Gastrocnemius medialis (tissue), 4 donors: Measurements from ENCODE around the gene KERA. TPM values are rescaled to one million over a fixed set of nuclear protein-coding genes. Genes with fewer than 3 reads are reported as not detected.

ENCODE experiments used
- ATAC-seq, 2 donors: fragments of 150-250 bp; one replicate each; pipeline ENCODE4 v1.9.1; 2016
- DNase-seq, 2 donors: peaks; one replicate each; pipeline ENCODE4 v3.0.0-alpha.2; 2019
- H3K27ac ChIP-seq, 4 donors: fragments of 200-600 bp; sonication (generic); 1 replicate in 1 of 4; 2 replicates in 3 of 4; pipeline ENCODE4 v1.5.1; 2016 to 2018; ENCODE audit warnings: mild to moderate bottlenecking in 2 of 4, moderate library complexity in 1 of 4
- H3K27me3 ChIP-seq, 3 donors: fragments of 200-600 bp; sonication (generic) in 2 of 3; 1 replicate in 1 of 3; 2 replicates in 2 of 3; pipeline versions ENCODE4 v1.5.1 to v1.6.0; 2016 to 2019; ENCODE audit warnings: mild to moderate bottlenecking in 1 of 3, moderate library complexity in 1 of 3
- H3K36me3 ChIP-seq, 2 donors: fragments of 200-600 bp; sonication (generic) in 1 of 2; one replicate each; pipeline ENCODE4 v1.5.1; 2017 to 2018
- H3K4me1 ChIP-seq, 2 donors: fragments of 200-600 bp; sonication (generic) in 1 of 2; one replicate each; pipeline ENCODE4 v1.5.1; 2016 to 2017; ENCODE audit warnings: mild to moderate bottlenecking in 2 of 2
- H3K4me3 ChIP-seq, 4 donors: fragments of 200-600 bp; sonication (generic) in 3 of 4; 1 replicate in 1 of 4; 2 replicates in 3 of 4; pipeline ENCODE4 v1.5.1; 2016 to 2019; ENCODE audit warnings: mild to moderate bottlenecking in 2 of 4
- H3K9me3 ChIP-seq, 3 donors: fragments of 200-600 bp; sonication (generic) in 2 of 3; 1 replicate in 1 of 3; 2 replicates in 2 of 3; pipeline ENCODE4 v1.5.1; 2016 to 2019
- POLR2A ChIP-seq, 2 donors: fragments of 450-650 bp; IDR thresholded peaks; one replicate each; pipeline ENCODE4 v1.6.1; 2017; ENCODE audit warnings: antibody characterized with exemption in 2 of 2, mild to moderate bottlenecking in 2 of 2, moderate library complexity in 2 of 2
- in situ Hi-C, 4 donors: fragments of 200-750 bp; cut with MboI; loops; one replicate each; pipeline versions ENCODE4 v1.15.0 to v1.8.0; 2017; ENCODE audit warnings: low sequenced_read_pairs in 4 of 4
- intact Hi-C: fragments of 100-400 bp; cut with DNase I; formaldehyde crosslinking; loops from one replicate; pipeline ENCODE4 v1.15.1; 2023; ENCODE audit warnings: low total_unique reads
- total RNA-seq, 4 donors: library from RNA; depleted of rRNA; stranded (reverse); fragments of >200 nt; gene quantifications; one replicate each; pipeline versions ENCODE4 v1.1.0 to v1.2.3, GENCODE V29; 2016
- TF ChIP-seq, protein P1 (sequence below), 5 experiments: fragments of 450-650 bp in 3 of 5; fragments of 200-600 bp in 2 of 5; sonication (generic) in 2 of 5; IDR thresholded peaks in 4 of 5; conservative IDR thresholded peaks in 1 of 5; 1 replicate in 4 of 5; 2 replicates in 1 of 5; pipeline ENCODE4 v1.5.1; 2016 to 2019; ENCODE audit warnings: antibody characterized with exemption in 5 of 5, mild to moderate bottlenecking in 3 of 5, moderate library complexity in 3 of 5

The KERA gene
- total RNA-seq, 4 donors from 2014 or later: 0.73 TPM; not detected in 3

DNA sequence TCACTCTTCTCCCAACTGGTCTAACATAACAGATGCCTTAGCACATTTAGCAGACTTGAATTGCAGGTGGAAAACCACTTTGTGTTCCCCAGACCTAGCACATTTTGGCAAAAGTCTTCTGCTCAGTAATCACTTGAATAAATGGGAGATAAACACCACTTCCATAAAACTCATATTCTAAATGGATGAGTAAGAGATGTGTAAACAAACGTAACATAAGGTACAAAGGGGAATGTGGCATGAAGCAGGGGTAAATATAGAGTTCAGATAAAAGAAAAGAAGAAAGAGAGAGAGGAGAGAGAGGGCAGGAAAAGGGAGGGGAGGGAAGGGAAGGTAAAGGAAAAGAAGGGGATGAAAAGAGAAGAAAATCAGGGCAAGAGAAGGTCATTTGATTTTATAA is 17.0 kb upstream of the KERA start:
- H3K9me3 ChIP-seq: no peaks in the 10 kb centered on the region
- TF ChIP-seq, protein P1, sequence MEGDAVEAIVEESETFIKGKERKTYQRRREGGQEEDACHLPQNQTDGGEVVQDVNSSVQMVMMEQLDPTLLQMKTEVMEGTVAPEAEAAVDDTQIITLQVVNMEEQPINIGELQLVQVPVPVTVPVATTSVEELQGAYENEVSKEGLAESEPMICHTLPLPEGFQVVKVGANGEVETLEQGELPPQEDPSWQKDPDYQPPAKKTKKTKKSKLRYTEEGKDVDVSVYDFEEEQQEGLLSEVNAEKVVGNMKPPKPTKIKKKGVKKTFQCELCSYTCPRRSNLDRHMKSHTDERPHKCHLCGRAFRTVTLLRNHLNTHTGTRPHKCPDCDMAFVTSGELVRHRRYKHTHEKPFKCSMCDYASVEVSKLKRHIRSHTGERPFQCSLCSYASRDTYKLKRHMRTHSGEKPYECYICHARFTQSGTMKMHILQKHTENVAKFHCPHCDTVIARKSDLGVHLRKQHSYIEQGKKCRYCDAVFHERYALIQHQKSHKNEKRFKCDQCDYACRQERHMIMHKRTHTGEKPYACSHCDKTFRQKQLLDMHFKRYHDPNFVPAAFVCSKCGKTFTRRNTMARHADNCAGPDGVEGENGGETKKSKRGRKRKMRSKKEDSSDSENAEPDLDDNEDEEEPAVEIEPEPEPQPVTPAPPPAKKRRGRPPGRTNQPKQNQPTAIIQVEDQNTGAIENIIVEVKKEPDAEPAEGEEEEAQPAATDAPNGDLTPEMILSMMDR (IDR thresholded peaks at IDR 0.05 in 4 of 5, conservative IDR thresholded peaks at IDR 0.05 in 1 of 5): no peak
- TF ChIP-seq POLR2A (IDR thresholded peaks at IDR 0.05): no peak
- no peaks in the 10 kb centered on the region for H3K4me1 ChIP-seq
- ATAC-seq: no peak
- no peaks in the 10 kb centered on the region for H3K27me3 ChIP-seq
- no peak overlapping the region for H3K4me3 ChIP-seq
- no peak for DNase-seq
- H3K27ac ChIP-seq: no peak overlapping the region
- intact Hi-C loops: no loop called here
- in situ Hi-C loops: no loop called here
- H3K36me3 ChIP-seq: no peaks in the 10 kb centered on the region

DNA sequence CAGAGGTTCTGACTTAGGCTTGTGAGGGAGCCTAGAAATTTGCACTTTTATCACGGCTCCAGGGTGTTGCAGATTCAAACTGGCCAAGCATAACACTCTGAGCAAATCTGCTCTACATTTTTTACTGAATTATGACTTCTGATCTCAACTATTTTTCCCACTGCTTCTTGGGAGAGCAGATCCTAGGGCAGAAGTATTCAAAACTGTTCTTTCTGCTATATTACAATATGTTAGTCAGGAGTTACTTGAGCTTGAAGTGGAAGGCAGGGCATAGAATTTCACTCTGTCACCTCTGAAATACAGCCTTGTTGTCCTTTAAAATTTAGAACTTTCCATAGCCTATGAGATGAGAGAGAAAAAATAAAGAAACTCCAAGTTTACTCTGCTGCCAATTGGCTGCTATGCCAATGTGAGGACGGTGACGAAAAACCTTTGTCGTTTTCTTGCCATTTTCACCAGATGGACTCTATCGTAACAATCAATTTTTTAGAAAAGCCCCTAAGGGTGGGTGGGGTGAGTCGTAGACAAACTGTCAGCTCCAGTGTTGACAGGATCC is 16.4 kb upstream of the KERA start:
- Histone ChIP-seq H3K4me3 (no peak overlapping the region), H3K9me3 (no peaks in the 10 kb centered on the region), H3K27ac (no peak overlapping the region), H3K4me1 (no peaks in the 10 kb centered on the region), H3K27me3 (no peaks in the 10 kb centered on the region), H3K36me3 (no peaks in the 10 kb centered on the region)
- TF ChIP-seq, protein P1 (IDR thresholded peaks at IDR 0.05 in 4 of 5, conservative IDR thresholded peaks at IDR 0.05 in 1 of 5): no peak
- TF ChIP-seq POLR2A (IDR thresholded peaks at IDR 0.05): no peak
- in situ Hi-C loops (no loop called here), intact Hi-C loops (no loop called here)
- DNase-seq: no peak
- ATAC-seq: no peak

DNA sequence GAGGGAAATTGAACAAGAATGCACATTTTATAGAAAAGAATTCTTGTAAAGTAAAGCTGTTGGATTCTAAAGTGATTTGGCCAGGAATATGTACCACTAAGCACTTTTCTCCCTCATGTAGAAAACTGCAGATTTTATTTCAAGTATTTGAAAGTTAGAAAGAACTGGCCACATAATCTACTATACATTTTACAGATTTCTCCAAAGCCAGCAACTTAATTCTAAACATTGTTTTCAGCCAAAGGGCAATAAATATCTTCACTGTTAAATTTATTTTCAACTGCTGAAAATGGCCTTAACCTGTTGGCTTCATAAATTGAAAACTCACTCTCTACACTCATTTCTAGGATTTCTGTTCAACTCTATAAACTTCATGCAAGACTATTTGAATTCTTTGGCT is 15.6 kb upstream of the KERA start:
- Histone ChIP-seq H3K36me3 (no peaks in the 10 kb centered on the region), H3K27me3 (no peaks in the 10 kb centered on the region), H3K9me3 (no peaks in the 10 kb centered on the region), H3K4me1 (no peaks in the 10 kb centered on the region), H3K27ac (no peak overlapping the region), H3K4me3 (no peak overlapping the region)
- ATAC-seq: no peak
- no peak for TF ChIP-seq POLR2A (IDR thresholded peaks at IDR 0.05)
- TF ChIP-seq, protein P1 (IDR thresholded peaks at IDR 0.05 in 4 of 5, conservative IDR thresholded peaks at IDR 0.05 in 1 of 5): no peak
- intact Hi-C loops: no loop called here
- no peak for DNase-seq
- in situ Hi-C loops: no loop called here

DNA sequence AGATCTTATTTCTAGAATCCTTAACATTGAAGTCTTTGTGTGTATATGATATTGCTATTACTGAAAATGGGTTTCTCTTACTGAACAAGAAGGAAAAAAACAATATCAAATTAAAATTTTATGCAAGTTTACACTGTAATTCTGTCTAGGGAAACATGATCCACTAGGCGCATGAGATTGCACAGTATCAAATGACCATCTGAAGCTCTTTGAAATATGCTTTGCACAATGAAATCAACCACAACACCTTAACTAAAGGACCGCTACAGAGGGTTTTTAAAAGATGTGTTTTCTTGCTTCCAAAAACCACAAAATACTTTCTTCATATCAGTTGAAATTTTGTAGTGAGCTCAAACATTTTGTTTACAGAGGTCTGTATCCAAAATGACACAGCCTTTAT is 15.1 kb upstream of the KERA start:
- in situ Hi-C loops (no loop called here), intact Hi-C loops (no loop called here)
- H3K9me3 ChIP-seq: no peaks in the 10 kb centered on the region
- ATAC-seq (no peak), DNase-seq (no peak)
- TF ChIP-seq, protein P1 (IDR thresholded peaks at IDR 0.05 in 4 of 5, conservative IDR thresholded peaks at IDR 0.05 in 1 of 5): no peak
- TF ChIP-seq POLR2A (IDR thresholded peaks at IDR 0.05): no peak
- no peaks in the 10 kb centered on the region for H3K27me3 ChIP-seq
- no peaks in the 10 kb centered on the region for H3K36me3 ChIP-seq
- no peak overlapping the region for H3K4me3 ChIP-seq
- no peak overlapping the region for H3K27ac ChIP-seq
- no peaks in the 10 kb centered on the region for H3K4me1 ChIP-seq

DNA sequence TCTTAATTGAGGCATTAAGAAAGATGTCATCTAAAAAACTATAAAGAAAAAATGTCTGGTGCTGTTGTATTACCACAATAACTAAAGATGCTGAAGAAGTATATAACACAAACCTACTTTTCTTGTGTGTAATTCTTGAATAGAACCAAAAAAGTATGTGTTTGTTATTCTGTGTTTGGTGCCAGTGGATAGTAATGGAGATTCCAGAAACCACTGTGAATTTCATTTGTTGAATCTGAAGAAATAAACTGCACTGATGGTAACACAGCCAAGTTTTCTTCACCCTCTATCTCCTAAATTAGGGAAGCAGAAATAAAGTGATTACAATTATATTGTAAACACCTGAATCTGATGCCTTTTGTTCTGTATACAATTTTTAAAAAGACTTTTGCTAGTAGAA is 13.1 kb upstream of the KERA start:
- Histone ChIP-seq H3K4me1 (no peaks in the 10 kb centered on the region), H3K4me3 (no peak overlapping the region), H3K9me3 (no peaks in the 10 kb centered on the region), H3K27me3 (no peaks in the 10 kb centered on the region), H3K27ac (no peak overlapping the region), H3K36me3 (no peaks in the 10 kb centered on the region)
- ATAC-seq (no peak), DNase-seq (no peak)
- TF ChIP-seq, protein P1 (IDR thresholded peaks at IDR 0.05 in 4 of 5, conservative IDR thresholded peaks at IDR 0.05 in 1 of 5): no peak
- TF ChIP-seq POLR2A (IDR thresholded peaks at IDR 0.05): no peak
- intact Hi-C loops: no loop called here
- in situ Hi-C loops: no loop called here
